K562 (cell line): ENCODE measurements around the gene ARL10. TPM values are rescaled to one million over a fixed set of nuclear protein-coding genes. Genes with fewer than 3 reads are reported as not detected.
A peak's percentile ranks its signal among the peaks of the same experiment; 100 is the strongest.

Experiments used
- ATAC-seq: fragments of 200-7000 bp; cut with Tn5 transposase; 3 replicates; pipeline ENCODE4 v1.9.1; 2020; ENCODE audit warnings: moderate library complexity
- BruUV-seq: library from RNA; stranded (reverse); fragments of 400-500 nt; replicated peaks from 2 replicates; lab custom pipeline; 2021; lab: Mats Ljungman, UMichigan
- CTCF ChIA-PET: fragments of 300-600 bp; formaldehyde crosslinking; extraction: SDS; loops from one replicate; lab custom pipeline; 2021; ENCODE audit warnings: low intra/inter-chr PET ratio; lab: Yijun Ruan, JAX
- POLR2A ChIA-PET: fragments of 300-600, 350-650 bp; sonication (Branson Sonifier 250); formaldehyde crosslinking; extraction: SDS; loops from one replicate; lab custom pipeline; 2021; ENCODE audit warnings: antibody characterized with exemption, inconsistent platforms; lab: Yijun Ruan, JAX
- DNase-seq, 4 experiments: peaks; one replicate each; pipeline versions ENCODE4 v3.0.0 to v3.0.0-alpha.2; 2011 to 2018; ENCODE audit warnings: low spot score in 3 of 4, mixed read lengths in 3 of 4; ENCODE audit errors: extremely low read depth in 1 of 4
- FAIRE-seq: peaks from 2 replicates; lab custom pipeline; 2011; peaks lifted over from hg19 to GRCh38; lab: Jason Lieb, UNC
- H2AFZ ChIP-seq: 2 replicates; pipeline ENCODE4 v1.6.0; 2011; ENCODE audit warnings: low read depth, low read length, control low read depth, inconsistent platforms
- H3K27ac ChIP-seq: fragments of 200-600 bp; 3 replicates; pipeline ENCODE4 v1.8.0; 2011; ENCODE audit warnings: low read depth, mild to moderate bottlenecking, control low read depth, inconsistent platforms, low read length, moderate library complexity, mixed read lengths; ENCODE audit errors: extremely low read depth
- H3K27me3 ChIP-seq, 2 experiments: fragments of 300-600 bp in 1 of 2; 2 replicates in 1 of 2; 3 replicates in 1 of 2; pipeline versions ENCODE4 v1.6.0 to v1.8.0; 2011; ENCODE audit warnings: inconsistent platforms in 2 of 2, low read length in 2 of 2, mild to moderate bottlenecking in 1 of 2, mixed read lengths in 1 of 2, moderate library complexity in 1 of 2; ENCODE audit not compliant: control insufficient read depth in 2 of 2, insufficient read depth in 2 of 2
- H3K36me3 ChIP-seq: fragments of 300-600 bp; 3 replicates; pipeline ENCODE4 v1.8.0; 2011; ENCODE audit warnings: mild to moderate bottlenecking, low read length, inconsistent platforms; ENCODE audit not compliant: control insufficient read depth, insufficient read depth
- H3K4me1 ChIP-seq, 2 experiments: fragments of 200-600 bp in 1 of 2; replicated peaks in 1 of 2; 2 replicates in 1 of 2; 3 replicates in 1 of 2; pipeline versions ENCODE4 v1.5.1 to v1.8.0; 2011; ENCODE audit warnings: inconsistent platforms in 2 of 2, low read length in 2 of 2, mild to moderate bottlenecking in 1 of 2, mixed read lengths in 1 of 2, moderate library complexity in 1 of 2; ENCODE audit not compliant: control insufficient read depth in 2 of 2, insufficient read depth in 2 of 2
- H3K4me2 ChIP-seq: 2 replicates; pipeline ENCODE4 v1.6.1; 2011; ENCODE audit warnings: low read length, control low read depth, inconsistent platforms, mixed read lengths; ENCODE audit not compliant: insufficient read depth
- H3K4me3 ChIP-seq: fragments of 200-600 bp; sonication (generic), shearing (Covaris generic); 2 replicates; pipeline ENCODE4 v1.5.1; 2016; ENCODE audit warnings: control low read depth, inconsistent platforms
- H3K79me2 ChIP-seq: fragments of 200-600 bp; 3 replicates; pipeline ENCODE4 v1.8.0; 2011; ENCODE audit warnings: low read length, inconsistent platforms; ENCODE audit not compliant: control insufficient read depth, insufficient read depth
- H3K9ac ChIP-seq, 2 experiments: 2 replicates each; pipeline versions ENCODE4 v1.6.0 to v1.6.1; 2011; ENCODE audit warnings: low read depth in 2 of 2, low read length in 2 of 2, control low read depth in 1 of 2, inconsistent platforms in 1 of 2, mild to moderate bottlenecking in 1 of 2, mixed read lengths in 1 of 2; ENCODE audit not compliant: insufficient read depth in 1 of 2
- H3K9me1 ChIP-seq: one replicate; pipeline ENCODE4 v1.6.0; 2011; ENCODE audit warnings: inconsistent platforms, mild to moderate bottlenecking, low read length, moderate library complexity; ENCODE audit not compliant: control insufficient read depth, insufficient read depth
- H3K9me3 ChIP-seq: replicated peaks from 2 replicates; pipeline ENCODE4 v1.5.1; 2011; ENCODE audit warnings: low read depth, low read length, inconsistent platforms; ENCODE audit not compliant: control insufficient read depth, insufficient read depth
- H4K20me1 ChIP-seq: replicated peaks from 2 replicates; pipeline ENCODE4 v1.6.1; 2011; ENCODE audit warnings: low read length, inconsistent platforms, mixed read lengths; ENCODE audit not compliant: control insufficient read depth, insufficient read depth
- CTCF ChIP-seq, 3 experiments: IDR thresholded peaks in 2 of 3; conservative IDR thresholded peaks in 1 of 3; 2 replicates each; pipeline ENCODE4 v1.5.1; 2011 to 2012; ENCODE audit warnings: low read length in 3 of 3, mild to moderate bottlenecking in 3 of 3, control low read depth in 2 of 3, improper control_type of control experiment in 1 of 3, inconsistent platforms in 1 of 3, low read depth in 1 of 3, mixed read lengths in 1 of 3, moderate library complexity in 1 of 3; ENCODE audit not compliant: insufficient read depth in 2 of 3
- ZBTB33 ChIP-seq: sonication (generic); formaldehyde crosslinking; IDR thresholded peaks from 2 replicates; pipeline ENCODE4 v1.8.1; 2023; ENCODE audit warnings: mild to moderate bottlenecking, missing genetic modification reagents
- WGBS: fragments of 100-300 bp; shearing (Covaris generic); methylation state at CpG from one replicate; pipeline ENCODE4 v1.1.6; 2016; ENCODE audit warnings: low coverage, mixed read lengths; ENCODE audit not compliant: insufficient coverage; ENCODE audit errors: missing lambda C conversion rate; 5-methylcytosine and 5-hydroxymethylcytosine counted together
- in situ Hi-C: fragments of 300-500 bp; cut with MboI; formaldehyde crosslinking; loops from 4 replicates; pipeline ENCODE4 v1.15.0; 2018; ENCODE audit warnings: inconsistent platforms, mixed read lengths
- intact Hi-C: fragments of 100-400 bp; cut with micrococcal nuclease; formaldehyde crosslinking; loops from 2 replicates; pipeline ENCODE4 v1.14.2; 2022
- polyA plus RNA-seq, 8 experiments: library from polyadenylated mRNA; depleted of rRNA in 4 of 8; stranded (reverse) in 5 of 8; unstranded in 3 of 8; fragments of >200 nt; fragmentation: Nextera tagmentation in 2 of 8; fragmentation: Illumina TruSeq in 1 of 8; extraction: Ambion mirVana in 2 of 8; extraction: Trizol in 1 of 8; gene quantifications; 2 replicates each; pipeline versions ENCODE4 v1.2.1 to v1.2.3, GENCODE V29; 2011 to 2014; ENCODE audit warnings: inconsistent platforms in 1 of 8, missing spikeins in 1 of 8
- total RNA-seq, 7 experiments: library from RNA; depleted of rRNA in 6 of 7; stranded (reverse); fragments of >200 nt in 6 of 7; fragmentation: Illumina TruSeq in 2 of 7; extraction: Trizol in 2 of 7; gene quantifications; 2 replicates each; pipeline versions ENCODE4 v1.2.1 to v1.2.3, GENCODE V29; 2011 to 2021; ENCODE audit warnings: low replicate concordance in 1 of 7

Gene ARL10
- total and polyA plus RNA-seq, 9 of the 15 experiments (the other 6 are each of a cell fraction or from before 2014, with no cell fraction given), result under 0.01 to 0.40 (median 0.34) TPM; not detected in 3

GRCh38 chr5:176355400-176356178 lies 9.7 kb upstream of the ARL10 start:
- ChIA-PET CTCF (no interaction called here), POLR2A (interaction anchor here (0.5 to 1.4 kb wide), 2 partner anchors 14 to 27 kb away, joined by 3 to 5 read pairs; no protein-coding TSS in a partner anchor)
- TF ChIP-seq CTCF (IDR thresholded peaks at IDR 0.05 in 2 of 3, conservative IDR thresholded peaks at IDR 0.05 in 1 of 3; ENCODE audit: insufficient read depth in 2 of 3, low read depth in 1 of 3, low read length in 3 of 3) (no peak), ZBTB33 (0 out of 2 replicates have a peak, but pooled peaks have one; percentile 28)
- 98% methylated on average over 16 of the region's 16 CpGs for WGBS
- Histone ChIP-seq H2AFZ (no peak overlapping the region), H3K27me3 (no peaks in the 10 kb centered on the region), H3K9me1 (no peaks in the 10 kb centered on the region), H3K4me1 (peaks cover 4% of the 10 kb centered on the region in 2 experiments; a peak in 2 of 5 replicates), H3K4me2 (no peak overlapping the region), H3K79me2 (peaks cover 52% of the 10 kb centered on the region), H3K27ac (no peak overlapping the region), H3K4me3 (no peak overlapping the region), H3K36me3 (peaks cover 82% of the 10 kb centered on the region), H3K9me3 (no peaks in the 10 kb centered on the region), H3K9ac (no peak overlapping the region; a peak in 1 of 4 replicates), H4K20me1 (peaks cover 1% of the 10 kb centered on the region; the same call in 1 of the 2 replicates)
- no TSS peak for BruUV-seq
- FAIRE-seq (no peak), DNase-seq (peak in 2 of 4 experiments; percentile 31 to 34), ATAC-seq (peak; percentile 40; the same call in 1 of the 3 replicates)
- intact Hi-C loops, result no loop called here
- in situ Hi-C loops, result no loop called here
